GM19035 (cell line): ENCODE data around the gene TMEM37.
"Not testable (repeated sequence)": the region's sequence is repeated elsewhere in the genome, so short reads cannot be mapped to it uniquely, and the experiment has no call there.

Experiments
- ATAC-seq: cut with Tn5 transposase; IDR thresholded peaks from one replicate; pipeline ENCODE4 v1.9.1; 2021; ENCODE audit not compliant: unreplicated experiment

Gene TMEM37, protein sequence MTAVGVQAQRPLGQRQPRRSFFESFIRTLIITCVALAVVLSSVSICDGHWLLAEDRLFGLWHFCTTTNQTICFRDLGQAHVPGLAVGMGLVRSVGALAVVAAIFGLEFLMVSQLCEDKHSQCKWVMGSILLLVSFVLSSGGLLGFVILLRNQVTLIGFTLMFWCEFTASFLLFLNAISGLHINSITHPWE

DNA sequence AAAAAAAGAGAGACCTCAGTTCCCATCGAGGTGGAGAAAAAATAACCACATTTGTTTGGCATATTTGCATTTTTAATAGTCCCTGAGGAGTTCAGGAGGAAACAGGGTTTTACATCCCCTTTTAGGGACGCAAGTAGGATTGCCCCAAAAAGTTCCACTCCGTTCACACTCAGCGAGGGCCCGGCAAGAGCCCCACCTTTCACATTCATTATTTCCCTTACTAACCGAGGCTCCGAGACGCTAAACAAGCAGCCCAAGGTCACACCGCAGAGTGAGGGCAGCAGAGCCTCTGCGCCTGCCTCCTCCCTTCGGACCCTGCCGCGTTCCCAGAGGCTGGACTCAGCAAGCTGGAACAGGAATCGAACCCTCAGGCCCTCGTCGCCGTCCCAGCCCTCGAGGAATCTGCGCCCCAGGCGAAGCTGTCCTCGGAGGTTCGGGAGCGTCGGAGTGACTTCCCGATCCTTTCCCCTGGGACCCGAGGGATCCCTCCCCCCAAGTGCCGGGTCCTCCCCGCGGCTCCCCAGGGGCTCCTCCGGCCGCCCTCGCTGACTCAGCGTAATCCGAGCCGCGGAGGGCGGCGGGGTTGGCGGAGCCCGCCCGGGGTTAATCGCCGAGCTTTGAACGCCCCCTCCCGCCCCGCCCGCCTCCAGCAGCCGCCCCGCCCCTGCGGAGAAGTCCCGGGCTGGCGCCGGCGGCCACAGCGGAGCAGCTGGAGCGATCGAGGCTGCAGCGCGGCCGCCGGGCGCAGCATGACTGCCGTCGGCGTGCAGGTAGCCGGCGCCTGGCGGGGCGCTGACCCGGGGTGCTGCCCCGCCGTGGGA lies at the start of gene TMEM37:
TMEM37 (plus strand) TSS at position 700 of the 821 bp plus-strand sequence; CDS start at position 750, 50 bp downstream.
- peak; percentile 67 for ATAC-seq

DNA sequence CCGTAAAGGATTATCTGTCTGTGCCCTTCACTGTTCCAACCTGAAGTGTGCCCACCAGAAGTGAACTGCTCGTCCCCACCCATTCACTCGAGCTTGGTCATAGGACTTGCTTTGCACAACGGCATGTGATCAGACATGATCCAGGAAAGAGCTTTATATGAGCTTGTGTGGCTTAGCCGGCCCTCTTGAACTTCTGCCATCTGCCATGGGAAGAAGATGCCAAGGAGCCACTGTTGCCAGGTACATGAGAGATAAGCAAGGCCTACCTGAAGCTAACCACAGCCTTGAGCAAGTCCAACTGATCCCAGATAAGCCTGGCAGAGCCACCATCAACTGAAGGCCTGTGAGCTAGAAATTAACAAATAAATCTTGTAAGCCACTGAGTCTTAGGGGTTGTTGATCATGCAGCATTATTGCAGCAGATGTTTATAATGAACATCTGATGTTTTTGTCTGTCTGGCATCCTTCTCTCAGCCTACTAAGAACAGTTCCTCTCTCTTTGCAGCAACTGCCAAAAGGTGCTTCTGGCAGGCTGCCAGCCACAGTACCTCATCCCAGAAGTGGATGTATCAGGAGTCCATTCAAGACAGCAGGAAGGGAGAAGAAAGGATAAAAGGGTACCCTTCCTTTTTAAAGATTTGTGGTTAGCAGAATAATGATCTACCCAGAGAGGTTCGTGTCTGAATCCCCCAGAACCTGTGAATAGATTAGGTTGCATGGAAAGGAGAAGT lies 48.1 kb upstream of the TMEM37 start:
- ATAC-seq: no peak

DNA sequence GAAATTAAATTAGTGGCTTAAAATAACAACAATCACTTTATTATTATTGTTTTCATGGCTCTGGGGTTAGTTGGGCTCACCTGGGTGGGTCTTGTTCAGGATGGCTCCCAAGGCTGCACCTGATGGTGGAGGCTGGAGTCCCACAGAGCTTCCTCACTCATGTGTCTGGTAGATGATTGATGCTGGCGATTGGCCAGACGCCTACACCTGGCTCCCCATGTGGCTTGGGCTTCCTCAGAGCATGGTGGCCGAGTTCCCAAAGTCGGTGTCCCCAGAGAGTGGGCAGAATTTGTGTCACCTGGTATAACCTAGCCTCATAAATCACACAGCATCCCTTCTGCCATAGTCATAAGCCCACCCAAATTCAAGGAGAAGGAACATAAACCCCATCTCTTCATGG lies 46.7 kb upstream of the TMEM37 start:
- no peak for ATAC-seq

DNA sequence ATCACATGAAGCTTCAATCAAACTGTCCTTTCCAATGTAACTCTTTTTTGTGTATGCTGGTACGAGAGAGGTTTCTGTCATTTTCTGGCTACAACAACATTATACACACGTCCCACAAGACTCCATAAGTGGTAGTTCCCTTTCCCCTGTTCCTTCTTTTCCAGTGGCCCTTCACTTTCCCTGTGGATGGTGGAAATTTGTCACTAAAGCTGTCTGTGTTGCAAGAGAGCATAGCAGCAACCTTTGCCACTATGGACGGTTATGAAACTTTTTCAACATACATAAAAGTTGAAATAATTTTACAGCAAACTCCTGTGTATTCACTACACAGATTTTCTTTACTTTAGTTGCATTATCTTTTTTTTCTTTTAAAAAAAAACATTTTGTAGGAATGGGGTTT lies 46.2 kb upstream of the TMEM37 start:
- ATAC-seq: no peak

DNA sequence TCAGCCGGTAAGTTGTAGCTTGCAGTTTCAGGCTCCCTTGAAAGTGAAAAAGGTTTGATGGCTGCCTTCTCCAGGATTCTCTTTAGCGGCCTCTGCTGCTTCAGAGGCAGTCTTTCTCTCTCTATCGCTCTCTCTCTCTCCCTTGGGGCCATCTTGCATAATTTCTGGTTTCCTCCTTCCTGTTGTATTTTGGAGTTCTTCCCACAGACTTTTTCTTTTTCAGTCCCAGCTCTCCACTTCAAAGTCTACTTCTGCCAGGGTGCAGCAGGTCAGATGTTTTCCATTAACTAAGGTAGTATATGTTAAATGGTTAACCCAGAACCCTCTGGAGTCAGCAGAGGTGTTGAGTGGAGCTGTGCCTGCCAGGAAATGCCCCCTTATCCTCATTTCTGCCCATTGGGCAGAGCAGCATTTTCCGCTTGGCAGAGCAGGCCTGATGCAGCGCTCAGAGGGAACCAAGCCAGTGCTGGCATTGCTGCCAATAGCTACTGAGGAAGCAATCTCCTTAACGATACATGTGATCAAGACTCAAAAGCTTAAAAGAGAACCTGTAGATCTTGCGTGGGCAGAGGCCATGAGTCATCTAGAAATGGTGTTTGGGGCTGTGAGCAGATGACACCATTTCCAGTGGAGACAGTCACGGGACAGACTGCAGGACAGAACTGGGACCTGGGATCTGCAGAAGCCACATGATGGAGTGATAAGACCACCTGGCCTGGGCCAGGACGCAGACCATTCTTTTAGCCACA lies 44.1 kb upstream of the TMEM37 start:
- peak; percentile 73 for ATAC-seq

DNA sequence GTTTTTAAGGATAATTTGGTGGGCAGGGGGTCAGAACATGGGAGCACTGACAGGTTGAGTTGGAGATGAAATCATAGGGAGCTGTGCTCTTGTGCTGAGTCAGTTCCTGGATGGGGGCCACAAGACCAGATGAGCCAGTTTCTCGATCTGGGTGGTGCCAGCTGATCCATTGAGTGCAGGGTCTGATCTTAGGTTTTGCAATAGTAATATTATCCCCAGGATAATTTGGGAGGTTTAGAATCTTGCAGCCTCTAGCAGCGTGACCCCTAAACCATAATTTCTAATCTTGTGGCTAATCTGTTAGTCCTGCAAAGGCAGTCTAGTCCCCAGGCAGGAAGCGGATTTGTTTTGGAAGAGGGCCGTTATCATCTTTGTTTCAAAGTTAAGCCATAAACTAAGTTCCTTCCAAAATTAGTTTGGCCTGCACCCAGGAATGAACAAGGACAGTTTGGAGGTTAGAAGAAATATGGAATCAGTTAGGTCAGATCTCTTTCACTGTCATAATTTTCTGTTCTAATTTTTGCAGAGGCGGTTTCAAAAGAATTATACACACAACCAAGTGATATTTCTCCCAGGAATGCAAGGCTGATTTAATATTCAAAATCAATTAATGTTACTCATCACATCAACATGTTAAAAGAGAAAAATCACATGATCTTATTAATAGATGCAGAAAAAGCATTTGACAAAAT lies 41.9 kb upstream of the TMEM37 start:
- ATAC-seq: no peak

DNA sequence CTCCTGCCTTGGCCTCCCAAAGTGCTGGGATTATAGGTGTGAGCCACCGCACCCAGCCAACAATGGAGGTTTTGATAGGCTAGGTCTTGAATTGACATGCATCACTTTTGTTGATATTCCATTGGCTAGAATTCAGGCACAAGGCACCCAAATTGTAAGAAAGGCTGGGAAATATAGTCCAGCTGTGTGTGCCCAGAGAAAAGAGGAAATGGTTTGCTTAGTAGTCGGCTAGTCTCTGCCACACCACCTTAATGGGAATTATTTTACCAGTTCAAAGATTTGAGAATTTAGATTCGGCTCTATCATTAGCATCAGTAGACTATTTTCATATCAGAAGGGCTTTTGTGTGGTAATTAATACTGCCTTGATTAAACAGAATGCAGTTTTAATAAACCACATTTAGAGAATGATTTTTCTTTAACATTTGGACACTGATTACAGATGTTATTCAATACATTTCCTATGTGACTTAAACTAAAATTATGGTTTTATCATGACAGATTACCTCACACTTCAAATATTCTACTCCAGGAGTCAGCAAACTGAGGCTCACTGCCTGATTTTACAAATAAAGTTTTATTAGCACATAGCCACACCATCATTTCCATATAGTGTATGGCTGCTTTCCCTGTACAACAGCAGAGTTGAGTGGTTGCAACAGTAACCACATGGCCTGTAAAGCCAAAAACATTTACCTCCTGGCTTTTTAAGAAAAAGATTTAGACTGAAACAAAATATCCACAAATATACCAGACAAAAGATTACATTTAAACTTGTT lies 37.5 kb upstream of the TMEM37 start:
- no peak for ATAC-seq

DNA sequence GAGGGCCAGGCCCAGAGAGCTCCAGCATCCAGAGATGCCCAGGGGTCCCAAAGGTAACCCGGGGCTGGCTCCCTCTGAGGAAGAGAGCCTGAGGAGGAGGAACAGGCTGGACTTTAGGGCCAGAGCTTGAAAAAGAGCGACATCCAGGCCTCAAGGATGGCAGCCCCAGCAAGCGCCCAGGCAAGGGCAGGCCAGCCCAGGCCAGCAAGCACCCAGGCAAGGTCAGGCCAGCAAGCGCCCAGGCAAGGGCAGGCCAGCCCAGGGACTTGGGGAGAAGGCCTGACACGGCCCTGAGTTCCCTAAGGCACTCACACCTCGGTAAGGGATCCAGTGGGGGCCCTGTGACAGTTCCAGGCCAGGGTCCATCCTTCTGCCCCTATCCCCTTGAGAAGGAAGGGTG lies 34.5 kb upstream of the TMEM37 start:
- no peak for ATAC-seq

DNA sequence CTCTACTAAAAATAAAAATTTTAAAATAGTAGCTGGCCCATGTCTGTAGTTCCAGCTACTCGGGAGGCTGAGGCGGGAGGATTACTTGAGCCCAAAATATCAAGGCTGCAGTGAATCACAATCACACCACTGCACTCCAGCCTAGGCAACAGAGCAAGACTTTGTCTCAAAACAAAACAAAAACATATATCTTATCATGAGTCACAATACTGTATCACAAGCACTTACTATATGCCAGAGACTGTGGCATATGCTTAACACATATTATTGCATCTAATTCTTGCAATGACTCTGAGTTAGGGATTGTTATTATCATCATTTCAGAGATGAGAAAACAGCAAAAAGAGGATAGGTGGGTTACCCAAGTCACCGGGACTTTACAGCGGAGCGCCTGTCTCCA lies 29.5 kb upstream of the TMEM37 start:
- no peak for ATAC-seq

DNA sequence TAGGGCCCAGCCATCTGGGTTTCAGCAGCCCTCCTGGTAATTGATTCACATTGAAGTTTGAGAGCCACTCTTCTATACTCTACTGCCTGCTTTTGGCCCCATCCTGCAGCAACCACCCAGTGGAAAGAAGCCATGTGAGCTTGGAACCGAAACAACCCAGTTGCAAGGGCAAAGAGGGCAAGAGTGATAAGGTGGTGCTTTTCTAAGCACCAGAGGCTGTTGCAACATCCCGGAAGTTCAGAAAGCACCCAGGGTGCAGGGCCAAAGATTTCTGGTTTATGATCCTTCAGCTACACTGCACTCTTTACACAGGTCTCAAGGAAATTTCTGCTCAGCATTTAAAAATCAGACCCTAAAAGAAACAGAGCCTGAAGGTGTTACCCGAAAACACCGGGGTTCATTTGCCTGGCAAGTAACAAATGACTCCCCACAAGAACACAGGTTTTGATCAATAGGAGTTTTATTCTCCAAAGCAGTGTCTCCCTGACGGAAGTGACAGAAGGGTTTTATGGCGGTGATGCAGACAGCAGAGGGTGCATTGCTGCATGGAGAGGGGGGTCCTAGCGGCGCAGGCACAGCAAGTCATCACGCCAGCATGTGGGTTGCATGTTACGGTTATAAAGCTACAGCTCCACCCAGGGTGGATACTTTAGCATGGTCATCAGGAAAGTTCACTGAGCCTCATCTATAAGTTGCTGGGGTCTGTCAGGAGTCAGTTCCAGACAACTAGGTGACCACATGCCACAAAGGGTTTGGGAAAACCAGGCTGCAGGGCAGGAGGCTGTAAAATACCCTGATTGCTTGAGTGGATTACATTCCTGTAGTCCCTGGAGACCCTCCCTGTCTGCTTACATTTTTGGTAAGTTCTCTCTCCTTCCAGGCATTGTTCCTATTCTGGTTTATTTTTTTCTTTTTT lies 28.8 kb upstream of the TMEM37 start:
- no peak for ATAC-seq

DNA sequence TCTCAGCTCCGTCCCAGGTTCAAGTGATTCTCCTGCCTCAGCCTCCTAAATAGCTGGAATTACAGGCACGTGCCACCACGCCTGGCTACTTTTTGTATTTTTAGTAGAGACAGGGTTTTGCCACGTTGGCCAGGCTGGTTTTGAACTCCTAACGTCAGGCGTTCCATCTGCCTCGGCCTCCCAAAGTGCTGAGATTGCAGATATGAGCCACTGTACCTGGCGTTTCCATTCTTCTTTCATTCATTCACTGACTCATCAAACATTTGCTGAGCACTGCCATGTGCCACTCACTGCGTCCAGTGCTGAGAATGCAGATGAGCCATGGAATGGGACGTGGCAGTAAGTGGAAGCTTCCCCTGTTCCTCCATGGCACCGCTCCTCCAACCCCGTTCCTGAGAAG lies 28.0 kb upstream of the TMEM37 start:
- ATAC-seq: not testable (repeated sequence)

DNA sequence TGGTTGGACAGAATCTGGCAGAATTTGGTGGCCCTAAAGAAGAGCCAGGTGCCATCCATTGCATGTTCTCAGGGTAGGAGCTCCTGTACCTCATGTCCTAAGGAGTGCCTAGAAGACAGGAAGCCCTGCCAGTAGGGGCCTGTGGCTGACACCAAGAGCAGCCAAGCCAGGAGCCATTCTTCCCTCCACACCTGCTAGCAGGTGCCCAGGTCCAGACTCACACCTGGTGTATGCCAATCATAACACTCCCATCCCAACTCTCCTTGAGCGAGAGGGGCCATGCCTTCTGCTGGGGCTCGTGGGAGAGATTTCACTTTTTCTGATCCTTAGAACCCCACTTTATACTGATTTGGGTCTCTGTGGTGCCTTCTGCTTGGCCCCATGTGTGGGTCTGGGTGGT lies 26.5 kb upstream of the TMEM37 start:
- no peak for ATAC-seq

DNA sequence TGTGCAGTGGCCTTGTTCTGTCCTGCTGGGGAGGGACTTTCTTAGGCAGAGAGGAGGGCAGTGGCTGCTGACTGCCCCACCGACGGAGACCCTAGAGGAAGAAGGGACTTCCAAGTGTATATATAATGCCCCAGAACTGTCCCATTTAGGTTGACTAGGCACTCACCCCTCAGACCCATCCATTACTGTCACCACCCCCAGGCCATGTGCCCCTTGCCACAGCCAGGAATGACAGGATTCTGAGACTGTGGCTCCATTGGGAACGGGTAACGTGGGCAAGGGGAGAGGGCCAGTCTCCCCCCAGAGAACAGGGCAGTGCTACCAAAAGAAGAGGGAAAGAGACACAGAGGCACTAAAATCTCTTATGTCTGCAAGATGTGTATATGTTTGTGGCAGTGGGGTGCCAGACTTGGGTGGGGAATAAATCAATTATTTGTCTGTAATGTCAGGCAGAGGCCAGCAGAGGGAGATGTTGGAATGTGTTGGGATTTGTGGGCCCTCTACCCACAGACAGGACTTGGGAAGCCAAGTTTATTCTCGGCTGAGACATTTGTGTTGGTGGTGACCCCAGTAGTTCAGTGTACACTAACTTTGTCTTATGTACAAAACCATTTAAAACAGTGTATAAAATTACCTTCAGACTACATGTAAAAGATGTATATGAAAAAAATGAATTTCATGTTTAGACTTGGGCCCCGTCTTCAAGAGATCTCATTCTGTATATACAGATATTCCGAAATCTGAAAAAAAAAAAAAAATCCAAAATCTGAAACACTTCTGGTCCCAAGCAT lies 24.0 kb upstream of the TMEM37 start:
- no peak for ATAC-seq

DNA sequence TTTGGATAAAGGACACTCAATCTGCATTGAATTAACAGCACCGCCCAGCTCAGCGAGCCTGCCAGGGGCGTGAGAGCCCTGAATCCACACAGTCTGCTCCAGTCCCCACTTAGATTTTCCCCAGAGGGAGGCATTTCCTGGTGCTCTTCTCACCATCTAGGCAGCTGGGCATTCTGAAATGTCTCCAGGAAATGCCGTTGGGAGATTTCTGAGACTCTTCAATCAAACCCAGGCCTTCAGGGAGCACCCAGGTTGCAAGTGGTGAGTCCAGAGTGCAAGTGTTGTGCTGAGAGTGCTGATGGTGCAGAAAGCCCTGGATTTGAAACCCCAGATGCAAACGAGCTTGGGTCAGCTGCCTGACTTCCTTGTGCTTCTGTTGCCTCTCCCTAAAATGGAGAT lies 23.4 kb upstream of the TMEM37 start:
- no peak for ATAC-seq

DNA sequence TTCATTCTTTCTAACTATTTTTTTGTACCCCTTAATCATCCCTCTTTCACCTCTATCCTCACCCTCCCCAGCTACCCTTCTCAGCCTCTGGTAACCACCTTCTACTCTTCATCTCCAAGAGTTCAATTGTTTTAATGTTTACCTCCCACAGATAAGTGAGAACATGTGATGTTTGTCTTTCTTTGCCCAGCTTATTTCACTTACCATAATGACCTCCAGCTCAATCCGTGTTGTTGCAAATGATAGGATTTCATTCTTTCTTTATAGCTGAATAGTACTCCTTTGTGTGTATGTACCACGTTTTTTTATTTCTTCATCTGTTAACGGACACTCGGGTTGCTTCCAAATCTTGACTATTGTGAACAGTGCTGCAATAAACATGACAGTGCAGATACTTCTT lies 22.1 kb upstream of the TMEM37 start:
- no peak for ATAC-seq

DNA sequence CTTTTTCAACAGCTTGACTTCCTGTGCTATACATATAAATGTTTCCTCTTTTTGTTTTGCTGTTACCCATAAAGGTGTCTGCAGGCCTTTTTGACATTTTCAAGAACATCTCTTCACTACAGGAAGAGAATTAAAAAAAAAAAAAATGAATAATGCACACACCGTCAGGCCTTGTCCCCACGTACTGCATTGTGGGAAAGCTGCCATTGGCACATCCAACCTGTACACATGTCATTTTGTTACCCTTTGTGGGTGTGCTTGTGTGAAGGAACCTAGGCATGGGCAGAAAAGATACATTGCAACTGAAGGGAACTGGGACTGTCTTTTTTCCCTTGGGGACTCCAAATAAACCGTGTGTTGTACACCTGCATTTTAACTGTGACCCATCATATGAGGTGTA lies 16.8 kb upstream of the TMEM37 start:
- ATAC-seq: no peak

DNA sequence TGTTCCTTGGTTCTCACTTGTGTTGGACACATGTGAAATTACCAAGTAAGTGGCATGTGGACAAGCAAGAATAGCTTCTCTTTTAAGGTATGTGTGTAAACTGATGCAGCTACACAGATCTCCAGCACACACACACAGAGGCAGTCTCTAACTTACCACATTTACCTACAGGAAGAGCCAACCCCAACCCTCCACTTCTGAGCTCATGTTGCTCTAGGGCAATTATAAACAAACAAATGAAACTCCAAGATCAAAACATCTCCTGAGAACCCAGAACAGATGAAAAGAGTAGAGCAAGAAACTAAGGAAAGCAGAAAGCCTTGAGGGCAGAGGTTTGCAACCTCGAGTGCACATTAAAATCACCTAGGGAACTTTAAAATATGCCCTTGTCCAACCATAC lies 16.0 kb upstream of the TMEM37 start:
- no peak for ATAC-seq

DNA sequence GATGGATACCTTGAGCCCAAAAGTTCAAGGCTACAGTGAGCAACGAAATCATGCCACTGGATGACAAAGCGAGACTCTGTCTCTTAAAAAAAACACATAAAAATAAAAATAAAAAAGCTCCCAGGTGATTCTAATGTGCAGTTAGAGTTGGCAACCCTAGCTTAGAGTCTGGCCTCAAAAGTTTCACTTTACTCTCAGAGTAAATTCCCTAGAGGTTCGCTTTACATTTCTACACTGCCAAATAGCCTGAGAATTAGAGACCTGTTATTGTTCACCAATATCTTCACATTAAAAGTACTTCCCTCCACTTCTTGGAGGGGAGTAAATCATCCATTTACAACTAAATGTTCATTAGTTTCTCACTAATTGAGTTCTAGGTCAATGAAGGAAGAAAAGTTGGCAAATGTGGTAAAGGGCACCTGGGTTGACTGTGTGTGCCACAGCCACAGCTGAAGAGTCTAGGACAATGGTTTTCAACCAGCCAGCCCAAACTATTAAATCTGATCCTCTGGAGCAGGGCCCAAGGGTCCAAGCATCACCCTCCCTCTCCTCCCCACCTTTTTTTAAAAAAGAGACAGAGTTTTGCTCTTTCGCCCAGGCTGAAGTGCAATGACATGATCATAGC lies 15.2 kb upstream of the TMEM37 start:
- ATAC-seq: no peak
